Keratinocyte (primary cell): ENCODE data around the gene PIK3CD.

Source experiments
- EZH2 ChIP-seq: IDR thresholded peaks from one replicate; pipeline ENCODE4 v1.6.1; 2012; ENCODE audit warnings: inconsistent platforms, mild to moderate bottlenecking, low read length, moderate library complexity
- TF ChIP-seq, protein P1 (sequence below), 3 experiments: IDR thresholded peaks in 1 of 3; conservative IDR thresholded peaks in 1 of 3; optimal IDR thresholded peaks in 1 of 3; 2 replicates in 2 of 3; 3 replicates in 1 of 3; pipeline versions ENCODE3 to v1.5.1; 2011; ENCODE audit warnings: low read length in 3 of 3, mild to moderate bottlenecking in 3 of 3, moderate library complexity in 2 of 3, control low read depth in 1 of 3, inconsistent platforms in 1 of 3; ENCODE audit not compliant: insufficient read depth in 2 of 3; ENCODE audit errors: extremely low read depth in 1 of 3

DNA sequence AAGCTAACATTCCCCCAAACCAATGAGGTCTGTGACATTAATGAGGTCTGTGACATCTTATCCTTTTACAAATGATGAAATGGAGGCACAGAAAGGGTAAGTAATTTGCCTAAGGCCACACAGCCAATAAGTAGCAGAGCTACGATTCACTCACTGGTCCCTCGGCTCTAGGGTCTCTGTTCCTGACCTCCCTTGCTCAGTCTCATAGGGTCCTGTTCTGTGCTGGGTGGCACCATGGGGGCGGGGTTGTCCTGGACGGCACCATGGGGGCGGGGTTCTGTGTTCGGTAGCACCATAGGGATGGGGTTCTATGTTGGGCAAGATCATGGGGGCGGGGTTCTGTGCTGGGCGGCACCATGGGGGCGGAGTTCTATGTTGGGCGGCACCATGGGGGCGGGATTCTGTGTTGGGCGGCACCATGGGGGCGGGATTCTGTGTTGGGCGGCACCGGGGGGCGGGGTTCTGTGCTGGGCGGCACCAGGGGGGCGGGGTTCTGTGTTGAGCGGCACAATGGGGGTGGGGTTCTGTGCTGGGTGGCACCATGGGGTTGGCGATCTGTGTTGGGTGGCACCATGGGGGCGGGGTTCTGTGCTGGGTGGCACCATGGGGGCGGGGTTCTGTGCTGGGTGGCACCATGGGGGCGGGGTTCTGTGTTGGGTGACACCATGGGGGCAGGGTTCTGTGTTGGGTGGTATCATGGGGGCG is 116.6 kb downstream of the PIK3CD start:
- TF ChIP-seq, protein P1, sequence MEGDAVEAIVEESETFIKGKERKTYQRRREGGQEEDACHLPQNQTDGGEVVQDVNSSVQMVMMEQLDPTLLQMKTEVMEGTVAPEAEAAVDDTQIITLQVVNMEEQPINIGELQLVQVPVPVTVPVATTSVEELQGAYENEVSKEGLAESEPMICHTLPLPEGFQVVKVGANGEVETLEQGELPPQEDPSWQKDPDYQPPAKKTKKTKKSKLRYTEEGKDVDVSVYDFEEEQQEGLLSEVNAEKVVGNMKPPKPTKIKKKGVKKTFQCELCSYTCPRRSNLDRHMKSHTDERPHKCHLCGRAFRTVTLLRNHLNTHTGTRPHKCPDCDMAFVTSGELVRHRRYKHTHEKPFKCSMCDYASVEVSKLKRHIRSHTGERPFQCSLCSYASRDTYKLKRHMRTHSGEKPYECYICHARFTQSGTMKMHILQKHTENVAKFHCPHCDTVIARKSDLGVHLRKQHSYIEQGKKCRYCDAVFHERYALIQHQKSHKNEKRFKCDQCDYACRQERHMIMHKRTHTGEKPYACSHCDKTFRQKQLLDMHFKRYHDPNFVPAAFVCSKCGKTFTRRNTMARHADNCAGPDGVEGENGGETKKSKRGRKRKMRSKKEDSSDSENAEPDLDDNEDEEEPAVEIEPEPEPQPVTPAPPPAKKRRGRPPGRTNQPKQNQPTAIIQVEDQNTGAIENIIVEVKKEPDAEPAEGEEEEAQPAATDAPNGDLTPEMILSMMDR (optimal IDR thresholded peaks at IDR 0.05 in 1 of 3, IDR thresholded peaks at IDR 0.05 in 1 of 3, conservative IDR thresholded peaks at IDR 0.05 in 1 of 3; ENCODE audit: extremely low read depth in 1 of 3, insufficient read depth in 2 of 3, low read length in 3 of 3): no peak
- no peak for TF ChIP-seq EZH2
